ENCODE data around the gene AOPEP.

The AOPEP gene

DNA sequence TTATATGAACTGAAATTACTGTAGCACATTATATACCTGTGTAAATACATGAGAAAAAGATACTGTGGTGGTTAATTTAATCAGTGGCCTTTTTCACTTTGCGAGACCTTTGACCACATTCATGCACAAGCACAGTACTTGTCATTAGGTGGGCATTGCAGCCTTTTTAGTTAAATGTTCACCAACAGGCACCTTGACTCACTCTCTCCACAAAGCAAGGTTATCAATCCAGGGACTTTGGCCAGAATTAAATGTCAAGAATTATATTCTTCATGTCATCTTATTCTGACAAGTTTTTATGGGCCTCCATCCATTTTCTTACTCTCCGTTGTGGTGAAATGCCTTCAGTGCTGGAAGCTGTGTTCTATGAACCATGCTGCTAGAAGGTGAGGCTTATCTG, 72.2 kb downstream of the AOPEP start:
- no peak for DNase-seq (ENCODE audit: low spot score)
- Histone ChIP-seq H3K4me3 (no peak overlapping the region), H3K27ac (peak overlapping the region; percentile 69 to 92)
- TF ChIP-seq, protein P1, sequence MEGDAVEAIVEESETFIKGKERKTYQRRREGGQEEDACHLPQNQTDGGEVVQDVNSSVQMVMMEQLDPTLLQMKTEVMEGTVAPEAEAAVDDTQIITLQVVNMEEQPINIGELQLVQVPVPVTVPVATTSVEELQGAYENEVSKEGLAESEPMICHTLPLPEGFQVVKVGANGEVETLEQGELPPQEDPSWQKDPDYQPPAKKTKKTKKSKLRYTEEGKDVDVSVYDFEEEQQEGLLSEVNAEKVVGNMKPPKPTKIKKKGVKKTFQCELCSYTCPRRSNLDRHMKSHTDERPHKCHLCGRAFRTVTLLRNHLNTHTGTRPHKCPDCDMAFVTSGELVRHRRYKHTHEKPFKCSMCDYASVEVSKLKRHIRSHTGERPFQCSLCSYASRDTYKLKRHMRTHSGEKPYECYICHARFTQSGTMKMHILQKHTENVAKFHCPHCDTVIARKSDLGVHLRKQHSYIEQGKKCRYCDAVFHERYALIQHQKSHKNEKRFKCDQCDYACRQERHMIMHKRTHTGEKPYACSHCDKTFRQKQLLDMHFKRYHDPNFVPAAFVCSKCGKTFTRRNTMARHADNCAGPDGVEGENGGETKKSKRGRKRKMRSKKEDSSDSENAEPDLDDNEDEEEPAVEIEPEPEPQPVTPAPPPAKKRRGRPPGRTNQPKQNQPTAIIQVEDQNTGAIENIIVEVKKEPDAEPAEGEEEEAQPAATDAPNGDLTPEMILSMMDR (IDR thresholded peaks at IDR 0.05), result no peak

DNA sequence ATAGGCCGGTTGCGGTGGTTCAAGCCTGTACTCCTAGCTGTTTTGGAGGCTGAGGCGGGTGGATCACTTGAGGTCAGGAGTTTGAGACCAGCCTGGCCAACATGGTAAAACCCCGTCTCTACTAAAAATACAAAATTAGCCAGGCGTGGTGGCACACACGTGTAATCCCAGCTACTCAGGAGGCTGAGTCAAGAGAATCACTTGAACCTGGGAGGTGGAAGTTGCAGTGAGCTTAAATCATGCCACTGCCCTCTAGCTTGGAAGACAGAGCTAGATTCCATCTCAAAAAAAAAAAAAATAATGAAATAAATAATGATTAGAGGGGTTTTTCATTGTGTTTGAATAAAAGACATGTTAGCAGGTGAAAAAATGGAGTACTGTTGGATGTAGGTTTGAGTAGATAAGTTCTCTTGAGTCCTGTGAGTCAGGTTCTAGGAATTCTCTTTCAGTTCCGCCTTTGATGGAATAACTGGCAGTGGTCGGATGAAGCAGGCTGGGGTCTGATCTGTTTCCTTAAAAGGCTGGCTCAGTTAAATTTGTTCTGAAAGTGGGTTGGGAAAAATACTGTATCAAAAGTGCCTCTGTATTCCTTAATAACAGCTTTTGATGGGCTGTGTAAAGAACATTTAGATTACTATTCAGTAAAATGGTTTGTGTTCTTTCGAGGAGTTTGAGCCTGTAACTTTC, 73.2 kb downstream of the AOPEP start:
- TF ChIP-seq, protein P1 (IDR thresholded peaks at IDR 0.05), result no peak
- H3K27ac ChIP-seq, result peak overlapping the region; percentile 69 to 92
- DNase-seq (ENCODE audit: low spot score), result no peak
- H3K4me3 ChIP-seq, result peak overlapping the region; percentile 48

DNA sequence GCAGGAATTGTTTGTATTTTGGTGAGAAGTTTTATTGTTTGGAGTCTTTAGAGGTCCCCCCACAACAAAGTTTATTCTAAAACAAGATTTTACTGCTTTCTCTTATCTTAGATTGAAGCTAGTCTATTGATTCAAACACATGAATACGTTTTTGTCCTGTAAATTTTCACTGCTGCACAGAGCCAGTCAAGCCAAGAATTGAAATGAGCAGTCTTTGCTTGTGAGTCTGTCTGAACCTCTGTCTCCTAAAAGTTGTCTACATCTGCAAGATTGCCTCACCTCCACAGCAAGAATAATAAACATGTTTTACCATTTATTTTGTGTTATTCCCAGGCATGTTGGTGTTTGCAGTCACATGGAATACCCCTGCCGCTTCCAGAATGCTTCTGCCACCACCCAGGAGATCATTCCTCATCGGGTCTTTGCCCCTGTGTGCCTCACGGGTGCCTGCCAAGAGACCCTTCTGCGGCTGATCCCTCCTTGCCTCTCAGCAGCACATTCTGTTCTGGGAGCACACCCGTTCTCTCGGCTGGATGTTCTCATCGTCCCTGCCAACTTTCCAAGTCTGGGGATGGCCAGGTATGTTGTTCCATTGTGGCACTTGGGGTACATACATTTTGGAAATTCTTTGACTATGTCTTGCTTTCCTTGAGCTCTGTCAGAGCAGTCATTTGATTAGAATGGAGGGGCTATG, 74.1 kb downstream of the AOPEP start:
- Histone ChIP-seq H3K4me3 (peak overlapping the region; percentile 48), H3K27ac (peak overlapping the region; percentile 69 to 92)
- DNase-seq (ENCODE audit: low spot score), result no peak
- TF ChIP-seq, protein P1 (IDR thresholded peaks at IDR 0.05), result no peak

DNA sequence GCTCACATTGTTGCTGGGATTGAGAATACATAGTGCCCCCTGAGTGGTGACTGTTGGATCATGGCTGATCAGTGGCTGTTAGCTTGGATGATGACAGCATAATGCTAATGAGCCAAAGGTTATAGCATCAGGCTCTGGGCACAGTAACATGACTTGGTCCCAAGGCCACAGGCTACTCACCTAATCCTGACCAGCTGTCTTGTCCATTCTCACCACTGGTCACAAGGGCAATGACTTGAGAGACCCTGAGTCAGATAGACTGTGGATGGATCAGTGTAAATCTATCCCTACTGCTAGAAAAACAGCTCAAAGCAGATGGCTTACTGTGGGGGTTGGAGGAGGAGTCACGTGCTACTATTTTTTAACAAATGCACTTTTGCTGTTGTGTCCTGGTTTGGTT, 74.7 kb downstream of the AOPEP start:
- peak overlapping the region; percentile 48 for H3K4me3 ChIP-seq
- DNase-seq (ENCODE audit: low spot score), result no peak

DNA sequence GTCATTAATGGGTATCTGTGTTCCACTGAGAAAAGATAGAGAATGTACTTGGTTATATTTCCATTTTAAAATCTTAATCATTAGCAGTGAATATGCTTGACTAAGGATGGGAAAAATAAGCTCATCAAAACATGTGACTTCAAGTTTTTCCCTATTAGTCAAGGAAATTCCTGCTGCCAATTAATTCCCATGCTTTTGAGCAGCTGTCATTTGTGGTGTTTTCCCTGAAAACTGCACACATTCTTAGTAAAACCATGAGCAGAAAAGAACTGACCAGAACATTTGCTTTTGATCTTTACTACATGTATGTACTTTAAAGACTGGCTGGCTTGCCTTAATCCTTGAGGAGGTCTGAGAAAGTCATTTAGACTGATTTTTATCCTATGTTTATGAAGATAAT, 75.2 kb downstream of the AOPEP start:
- peak overlapping the region; percentile 48 for H3K4me3 ChIP-seq

More for the DNA sequence above, 74.7 kb downstream of the AOPEP start:
- peak overlapping the region; percentile 69 to 92 for H3K27ac ChIP-seq
- TF ChIP-seq, protein P1 (IDR thresholded peaks at IDR 0.05), result no peak

DNA sequence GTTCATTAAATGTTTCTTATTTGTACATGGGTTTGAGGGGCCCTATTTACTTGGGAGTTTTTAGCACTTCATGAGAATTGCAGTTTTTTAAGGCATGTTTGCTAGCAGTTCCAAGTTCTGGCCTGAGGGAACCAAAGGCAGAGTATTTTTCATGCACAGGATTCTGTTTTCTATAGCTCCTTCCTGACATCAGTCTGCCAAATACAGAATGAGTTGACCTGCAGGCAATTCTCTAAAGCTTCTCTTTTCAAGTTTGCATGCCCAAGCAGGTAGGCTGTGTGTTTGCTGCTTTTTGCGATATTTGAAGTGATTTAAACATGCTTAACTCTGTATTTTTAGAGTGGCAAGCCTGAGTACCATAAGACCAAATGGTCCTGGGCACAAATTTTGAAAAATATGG, 75.8 kb downstream of the AOPEP start:
- H3K4me3 ChIP-seq, result no peak overlapping the region
- peak overlapping the region; percentile 9 to 69 for H3K27ac ChIP-seq
- DNase-seq (ENCODE audit: low spot score), result no peak

More for the DNA sequence above, 75.2 kb downstream of the AOPEP start:
- TF ChIP-seq, protein P1 (IDR thresholded peaks at IDR 0.05), result no peak
- peak overlapping the region; percentile 69 to 92 for H3K27ac ChIP-seq
- DNase-seq (ENCODE audit: low spot score), result no peak

More for the DNA sequence above, 75.8 kb downstream of the AOPEP start:
- TF ChIP-seq, protein P1 (IDR thresholded peaks at IDR 0.05), result no peak

Data from coronary artery (tissue), 2 donors.